C4-2B (cell line): ENCODE results near the gene LRBA.

Experiments
- ZFX ChIP-seq: fragments of 450-650 bp; IDR thresholded peaks from 2 replicates; pipeline ENCODE4 v1.6.1; 2017
- TF ChIP-seq, protein P1 (sequence below): fragments of 450-650 bp; conservative IDR thresholded peaks from 2 replicates; pipeline ENCODE4 v1.5.1; 2017; ENCODE audit warnings: mild to moderate bottlenecking

DNA sequence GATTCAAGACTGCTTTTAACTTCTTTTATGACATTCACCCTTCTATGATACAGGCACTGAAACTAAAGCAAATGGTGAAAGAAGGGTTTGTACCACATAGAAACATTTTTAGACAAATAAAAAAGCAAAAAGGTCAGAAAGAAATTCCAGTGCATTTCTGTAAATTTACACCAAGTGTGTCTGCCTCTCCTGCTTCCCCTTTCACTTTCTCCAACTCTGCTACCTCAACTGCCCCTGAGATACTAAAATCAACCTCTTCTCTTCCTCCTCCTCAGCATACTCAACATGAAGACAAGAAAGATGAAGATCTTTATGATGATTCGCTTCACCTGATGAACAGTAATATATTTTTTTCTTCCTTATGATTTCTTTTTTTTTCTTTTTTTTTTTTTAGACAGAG is 187.9 kb downstream of the LRBA start:
- TF ChIP-seq, protein P1, sequence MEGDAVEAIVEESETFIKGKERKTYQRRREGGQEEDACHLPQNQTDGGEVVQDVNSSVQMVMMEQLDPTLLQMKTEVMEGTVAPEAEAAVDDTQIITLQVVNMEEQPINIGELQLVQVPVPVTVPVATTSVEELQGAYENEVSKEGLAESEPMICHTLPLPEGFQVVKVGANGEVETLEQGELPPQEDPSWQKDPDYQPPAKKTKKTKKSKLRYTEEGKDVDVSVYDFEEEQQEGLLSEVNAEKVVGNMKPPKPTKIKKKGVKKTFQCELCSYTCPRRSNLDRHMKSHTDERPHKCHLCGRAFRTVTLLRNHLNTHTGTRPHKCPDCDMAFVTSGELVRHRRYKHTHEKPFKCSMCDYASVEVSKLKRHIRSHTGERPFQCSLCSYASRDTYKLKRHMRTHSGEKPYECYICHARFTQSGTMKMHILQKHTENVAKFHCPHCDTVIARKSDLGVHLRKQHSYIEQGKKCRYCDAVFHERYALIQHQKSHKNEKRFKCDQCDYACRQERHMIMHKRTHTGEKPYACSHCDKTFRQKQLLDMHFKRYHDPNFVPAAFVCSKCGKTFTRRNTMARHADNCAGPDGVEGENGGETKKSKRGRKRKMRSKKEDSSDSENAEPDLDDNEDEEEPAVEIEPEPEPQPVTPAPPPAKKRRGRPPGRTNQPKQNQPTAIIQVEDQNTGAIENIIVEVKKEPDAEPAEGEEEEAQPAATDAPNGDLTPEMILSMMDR: no peak
- no peak for TF ChIP-seq ZFX
